NT2/D1 (cell line): ENCODE data around the gene NOL3.

ENCODE experiments used
- DNase-seq: peaks from one replicate; pipeline ENCODE4 v3.0.0-alpha.2; 2011; ENCODE audit warnings: low read depth, low spot score
- H3K27me3 ChIP-seq: 2 replicates; pipeline ENCODE4 v1.6.0; 2011; ENCODE audit warnings: mild to moderate bottlenecking; ENCODE audit not compliant: insufficient read length, insufficient read depth
- H3K36me3 ChIP-seq: 2 replicates; pipeline ENCODE4 v1.6.1; 2011; ENCODE audit warnings: mild to moderate bottlenecking, low read length, mixed read lengths; ENCODE audit not compliant: insufficient read depth, insufficient read length
- H3K4me1 ChIP-seq: 2 replicates; pipeline ENCODE4 v1.5.1; 2011; ENCODE audit not compliant: insufficient read depth, insufficient read length
- H3K4me3 ChIP-seq: 2 replicates; pipeline ENCODE4 v1.5.1; 2011; ENCODE audit warnings: low read depth; ENCODE audit not compliant: insufficient read length
- H3K9ac ChIP-seq: 2 replicates; pipeline ENCODE4 v1.6.0; 2011; ENCODE audit warnings: low read depth; ENCODE audit not compliant: insufficient read length
- H3K9me3 ChIP-seq: 2 replicates; pipeline ENCODE4 v1.5.1; 2011; ENCODE audit warnings: mild to moderate bottlenecking, low read length; ENCODE audit not compliant: insufficient read depth
- SUZ12 ChIP-seq: IDR thresholded peaks from 2 replicates; pipeline ENCODE4 v1.6.1; 2011; ENCODE audit not compliant: insufficient read length, insufficient read depth; ENCODE audit errors: extremely low read depth
- YY1 ChIP-seq: IDR thresholded peaks from 2 replicates; pipeline ENCODE4 v1.6.1; 2011; ENCODE audit not compliant: insufficient read length, insufficient read depth
- ZNF274 ChIP-seq: IDR thresholded peaks from 2 replicates; pipeline ENCODE4 v1.6.1; 2011; ENCODE audit warnings: mild to moderate bottlenecking, low read depth, low read length

The NOL3 gene

DNA sequence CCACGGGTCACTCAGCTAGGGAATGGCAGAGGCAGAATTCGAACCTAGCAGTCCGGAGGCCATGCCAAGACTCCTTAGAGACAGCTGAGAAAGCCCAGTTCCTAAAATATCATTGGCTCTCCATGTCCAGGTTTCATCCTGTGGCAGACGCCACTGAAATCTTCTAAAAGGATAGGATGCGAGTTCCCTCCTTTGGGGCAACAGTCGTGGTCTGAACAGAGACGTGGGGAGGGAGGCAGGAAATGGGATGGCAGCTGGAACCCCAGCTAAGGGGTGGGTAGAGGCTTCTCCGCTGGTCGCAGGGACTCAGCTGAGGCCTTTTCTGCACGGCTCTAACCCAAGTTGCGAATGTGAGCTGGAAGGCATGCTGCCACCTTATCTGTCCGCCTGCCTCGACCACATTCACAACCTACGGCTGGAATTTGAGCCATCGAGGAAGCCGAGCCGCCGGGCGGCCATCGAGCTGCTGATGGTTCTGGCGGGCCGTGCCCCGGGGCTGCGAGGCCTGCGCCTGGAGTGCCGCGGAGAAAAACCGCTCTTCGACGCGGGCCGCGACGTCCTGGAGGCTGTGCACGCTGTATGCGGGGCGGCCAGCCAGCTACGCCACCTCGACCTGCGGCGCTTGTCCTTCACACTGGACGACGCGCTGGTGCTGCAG, 7.7 kb upstream of the NOL3 start:
- peak overlapping the region; percentile 47 for H3K4me3 ChIP-seq

DNA sequence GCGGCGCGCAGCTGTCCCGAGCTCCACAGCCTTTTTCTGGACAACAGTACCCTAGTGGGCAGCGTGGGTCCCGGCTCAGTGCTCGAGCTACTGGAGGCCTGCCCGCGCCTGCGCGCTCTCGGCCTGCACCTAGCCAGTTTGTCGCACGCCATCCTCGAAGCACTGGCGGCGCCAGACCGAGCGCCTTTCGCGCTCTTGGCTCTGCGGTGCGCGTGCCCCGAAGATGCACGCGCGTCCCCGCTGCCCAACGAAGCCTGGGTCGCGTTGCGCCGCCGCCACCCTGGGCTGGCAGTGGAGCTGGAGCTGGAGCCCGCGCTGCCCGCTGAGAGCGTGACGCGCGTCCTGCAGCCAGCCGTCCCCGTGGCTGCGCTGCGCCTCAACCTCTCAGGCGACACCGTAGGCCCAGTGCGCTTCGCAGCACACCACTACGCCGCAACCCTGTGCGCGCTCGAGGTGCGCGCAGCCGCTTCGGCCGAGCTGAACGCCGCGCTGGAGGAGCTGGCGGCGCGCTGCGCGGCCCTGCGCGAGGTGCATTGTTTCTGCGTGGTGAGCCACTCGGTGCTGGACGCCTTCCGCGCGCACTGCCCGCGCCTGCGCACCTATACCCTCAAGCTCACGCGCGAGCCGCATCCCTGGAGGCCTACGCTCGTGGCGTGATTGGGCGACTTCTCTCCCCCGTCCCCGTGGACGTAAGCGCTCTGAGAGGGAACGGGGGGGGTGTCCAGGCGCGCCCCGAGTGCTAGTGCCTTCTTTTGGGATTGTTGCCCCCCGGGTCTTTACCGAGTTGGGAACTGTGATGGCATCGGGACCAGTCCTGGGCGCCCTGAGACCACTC, 7.0 kb upstream of the NOL3 start:
- no peak for DNase-seq
- peak overlapping the region; percentile 47 for H3K4me3 ChIP-seq

More for the DNA sequence above, 7.7 kb upstream of the NOL3 start:
- H3K27me3 ChIP-seq, result peaks cover 98% of the 10 kb centered on the region
- peak overlapping the region; percentile 29 for H3K9ac ChIP-seq
- no peaks in the 10 kb centered on the region for H3K36me3 ChIP-seq
- no peaks in the 10 kb centered on the region for H3K9me3 ChIP-seq
- TF ChIP-seq YY1 (no peak), ZNF274 (no peak), SUZ12 (no peak)
- peaks cover 14% of the 10 kb centered on the region for H3K4me1 ChIP-seq
- no peak for DNase-seq

DNA sequence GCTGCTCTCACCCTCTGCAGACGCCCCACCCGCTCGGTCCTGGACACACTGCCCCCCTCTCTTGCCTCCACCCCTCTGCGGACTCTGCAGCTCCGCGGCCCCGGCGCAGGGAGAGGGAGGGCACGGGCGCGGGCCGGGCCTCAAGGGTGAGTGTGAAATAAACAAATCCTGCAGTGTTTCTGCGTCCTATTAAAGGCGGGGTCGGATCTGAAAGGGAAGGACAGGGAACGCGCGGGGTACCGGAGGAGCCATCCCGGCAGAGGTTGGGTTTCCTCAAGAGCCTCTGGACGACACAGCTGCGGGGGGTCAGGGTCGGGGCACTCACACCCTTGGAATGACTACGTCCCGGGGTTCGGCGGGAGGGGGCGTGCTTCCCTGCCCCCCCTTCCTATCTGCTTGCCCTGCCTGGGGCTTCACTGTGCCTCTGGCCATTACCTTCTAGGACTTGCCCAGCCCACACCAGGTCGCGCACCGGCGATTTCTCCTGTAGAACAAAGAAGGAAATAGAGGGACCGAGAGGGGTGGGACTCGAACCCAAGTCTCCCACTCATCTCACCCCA, 6.3 kb upstream of the NOL3 start:
- H3K27me3 ChIP-seq, result peaks cover 98% of the 10 kb centered on the region
- H3K4me3 ChIP-seq, result peak overlapping the region; percentile 47
- TF ChIP-seq SUZ12 (peak; percentile 30), ZNF274 (no peak)

More for the DNA sequence above, 7.0 kb upstream of the NOL3 start:
- Histone ChIP-seq H3K9ac (peak overlapping the region; percentile 76), H3K9me3 (no peaks in the 10 kb centered on the region), H3K4me1 (peaks cover 14% of the 10 kb centered on the region), H3K27me3 (peaks cover 98% of the 10 kb centered on the region), H3K36me3 (no peaks in the 10 kb centered on the region)
- TF ChIP-seq ZNF274, result no peak
- TF ChIP-seq SUZ12, result peak; percentile 96
- no peak for TF ChIP-seq YY1

DNA sequence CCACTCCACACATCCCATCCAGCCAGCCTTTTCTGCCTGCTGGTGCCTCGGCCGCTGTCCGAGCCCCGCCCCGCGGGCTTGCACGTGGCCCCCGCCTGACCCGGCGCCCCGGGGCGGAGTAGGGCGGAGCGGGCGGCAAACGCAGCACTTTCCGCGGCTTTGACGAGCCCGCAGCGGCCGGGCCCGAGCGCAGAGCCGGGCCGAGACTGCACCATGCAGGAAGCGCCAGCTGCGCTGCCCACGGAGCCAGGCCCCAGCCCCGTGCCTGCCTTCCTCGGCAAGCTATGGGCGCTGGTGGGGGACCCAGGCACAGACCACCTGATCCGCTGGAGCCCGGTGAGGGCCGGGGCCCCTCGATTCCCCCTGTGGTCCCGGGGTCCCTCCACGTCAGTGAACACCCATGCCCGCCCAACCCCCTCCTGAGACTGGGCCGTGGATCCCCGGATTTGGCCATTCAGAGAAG, 5.7 kb upstream of the NOL3 start, which contains the start of gene HSF4:
TSS of gene HSF4 (plus strand) at position 147 of the 463 bp plus-strand sequence. CDS start at position 214, 67 bp downstream.
- H3K27me3 ChIP-seq, result peaks cover 98% of the 10 kb centered on the region
- no peaks in the 10 kb centered on the region for H3K9me3 ChIP-seq
- peaks cover 14% of the 10 kb centered on the region for H3K4me1 ChIP-seq
- DNase-seq, result no peak
- H3K36me3 ChIP-seq, result no peaks in the 10 kb centered on the region
- TF ChIP-seq SUZ12 (no peak), YY1 (no peak), ZNF274 (no peak)
- peak within 1 kb of the TSS; percentile 76 for H3K9ac ChIP-seq
- peak within 1 kb of the TSS; percentile 47 for H3K4me3 ChIP-seq

More for the DNA sequence above, 6.3 kb upstream of the NOL3 start:
- H3K4me1 ChIP-seq, result peaks cover 14% of the 10 kb centered on the region
- no peaks in the 10 kb centered on the region for H3K36me3 ChIP-seq
- H3K9ac ChIP-seq, result peak overlapping the region; percentile 76
- DNase-seq, result no peak
- H3K9me3 ChIP-seq, result no peaks in the 10 kb centered on the region

DNA sequence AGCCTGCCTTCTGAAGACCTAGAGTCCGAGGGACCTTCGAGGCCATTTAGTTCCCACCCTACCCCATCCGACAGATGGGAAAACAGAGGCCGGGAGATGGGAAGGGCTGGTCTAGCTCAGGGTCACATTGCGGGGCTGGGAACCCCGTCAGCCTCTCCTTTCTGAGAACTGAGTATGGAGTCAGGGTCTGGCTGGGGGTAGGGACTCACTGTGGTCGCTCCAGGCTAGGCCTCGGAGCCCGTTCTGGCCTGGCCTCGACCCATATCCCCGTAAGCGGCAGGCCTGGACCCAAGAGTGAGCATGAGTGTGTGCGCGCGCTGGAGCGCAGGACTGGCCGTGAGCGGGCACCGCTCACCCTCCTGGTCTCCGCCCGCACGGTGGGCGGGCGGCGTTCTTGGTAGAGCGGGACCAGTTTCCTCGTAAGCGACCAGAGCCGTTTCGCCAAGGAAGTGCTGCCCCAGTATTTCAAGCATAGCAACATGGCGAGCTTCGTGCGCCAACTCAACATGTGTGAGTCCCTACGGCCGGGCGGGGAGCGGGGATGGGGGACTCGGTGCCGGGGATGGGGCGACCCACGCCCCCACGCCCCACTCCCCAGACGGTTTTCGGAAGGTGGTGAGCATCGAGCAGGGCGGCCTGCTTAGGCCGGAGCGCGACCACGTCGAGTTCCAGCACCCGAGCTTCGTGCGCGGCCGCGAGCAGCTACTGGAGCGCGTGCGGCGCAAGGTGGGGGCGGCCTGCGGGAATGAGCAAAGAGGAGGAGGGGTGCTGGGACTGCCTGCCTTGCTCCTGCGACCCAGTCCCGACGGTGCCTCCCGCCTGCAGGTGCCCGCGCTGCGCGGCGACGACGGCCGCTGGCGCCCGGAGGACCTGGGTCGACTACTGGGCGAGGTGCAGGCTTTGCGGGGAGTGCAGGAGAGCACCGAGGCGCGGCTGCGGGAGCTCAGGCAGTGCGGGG, 4.9 kb upstream of the NOL3 start:
- DNase-seq, result no peak
- H3K36me3 ChIP-seq, result no peaks in the 10 kb centered on the region
- H3K27me3 ChIP-seq, result peaks cover 90% of the 10 kb centered on the region
- TF ChIP-seq YY1 (no peak), ZNF274 (no peak), SUZ12 (no peak)
- H3K9ac ChIP-seq, result peak overlapping the region; percentile 39
- peak overlapping the region; percentile 3 for H3K4me3 ChIP-seq
- no peaks in the 10 kb centered on the region for H3K9me3 ChIP-seq
- peaks cover 14% of the 10 kb centered on the region for H3K4me1 ChIP-seq

DNA sequence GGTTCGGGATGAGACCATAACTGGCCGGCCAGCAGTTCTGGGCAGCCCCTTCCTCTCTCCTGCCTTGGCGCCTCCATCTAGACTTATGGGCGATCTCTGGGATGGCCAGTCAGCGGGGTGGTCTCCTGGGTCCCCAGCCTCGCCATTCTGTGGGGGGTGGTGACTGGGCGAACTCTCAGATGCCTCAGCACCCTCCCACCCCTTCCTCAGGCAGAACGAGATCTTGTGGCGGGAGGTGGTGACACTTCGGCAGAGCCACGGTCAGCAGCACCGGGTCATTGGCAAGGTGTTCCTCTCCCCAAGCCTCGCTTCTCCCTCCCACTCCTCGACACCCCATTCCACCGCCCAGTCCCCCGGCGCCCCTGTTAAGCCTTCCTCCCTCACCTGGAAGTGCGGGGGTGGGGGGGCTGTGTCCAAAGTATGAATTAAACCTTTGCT, 4.2 kb upstream of the NOL3 start:
- peaks cover 84% of the 10 kb centered on the region for H3K27me3 ChIP-seq
- TF ChIP-seq YY1 (no peak), SUZ12 (no peak), ZNF274 (no peak)
- H3K9me3 ChIP-seq, result no peaks in the 10 kb centered on the region
- no peaks in the 10 kb centered on the region for H3K36me3 ChIP-seq
- DNase-seq, result no peak
- no peak overlapping the region for H3K9ac ChIP-seq
- no peak overlapping the region for H3K4me3 ChIP-seq
- H3K4me1 ChIP-seq, result peaks cover 14% of the 10 kb centered on the region
